WERI-Rb-1 (cell line): ENCODE results near the gene HTR2C.

Source experiments
- DNase-seq: peaks from one replicate; pipeline ENCODE4 v3.0.0-alpha.2; 2020
- H3K27ac ChIP-seq: fragments of 250-450 bp; sonication (Bioruptor Pico); 2 replicates; pipeline ENCODE4 v1.5.1; 2020; ENCODE audit warnings: mild to moderate bottlenecking, moderate library complexity
- H3K27me3 ChIP-seq: fragments of 250-450 bp; sonication (Bioruptor Pico); 2 replicates; pipeline ENCODE4 v1.5.1; 2021; ENCODE audit warnings: mild to moderate bottlenecking, low read depth, moderate library complexity; ENCODE audit not compliant: insufficient read depth, severe bottlenecking
- H3K36me3 ChIP-seq: fragments of 250-450 bp; sonication (Bioruptor Pico); 2 replicates; pipeline ENCODE4 v1.5.1; 2020; ENCODE audit warnings: mild to moderate bottlenecking, moderate library complexity
- H3K4me3 ChIP-seq: 2 replicates; pipeline ENCODE4 v1.5.1; 2011; ENCODE audit warnings: low read depth, mild to moderate bottlenecking, control low read depth, low read length
- H3K9me3 ChIP-seq: fragments of 250-450 bp; sonication (Bioruptor Pico); 2 replicates; pipeline ENCODE4 v1.5.1; 2021; ENCODE audit warnings: mild to moderate bottlenecking, moderate library complexity; ENCODE audit not compliant: severe bottlenecking
- CTCF ChIP-seq: IDR thresholded peaks from 2 replicates; pipeline ENCODE4 v1.5.1; 2011; ENCODE audit warnings: low read depth, mild to moderate bottlenecking, control low read depth, inconsistent platforms, low read length

HTR2C gene

GRCh38 chrX:114611018-114611619, 27.2 kb downstream of the HTR2C start:
- DNase-seq = peak; percentile 27
- peaks cover 60% of the 10 kb centered on the region for H3K27me3 ChIP-seq
- peak; percentile 69 for TF ChIP-seq CTCF
- no peak overlapping the region for H3K4me3 ChIP-seq
- no peak overlapping the region for H3K27ac ChIP-seq
- H3K9me3 ChIP-seq = no peaks in the 10 kb centered on the region
- no peaks in the 10 kb centered on the region for H3K36me3 ChIP-seq

GRCh38 chrX:114615765-114616164, 31.9 kb downstream of the HTR2C start:
- DNase-seq = no peak
- H3K27me3 ChIP-seq = peaks cover 46% of the 10 kb centered on the region
- H3K4me3 ChIP-seq = no peak overlapping the region
- no peak for TF ChIP-seq CTCF
- H3K27ac ChIP-seq = no peak overlapping the region
- no peaks in the 10 kb centered on the region for H3K36me3 ChIP-seq
- no peaks in the 10 kb centered on the region for H3K9me3 ChIP-seq

GRCh38 chrX:114619874-114620273, 36.0 kb downstream of the HTR2C start:
- H3K4me3 ChIP-seq = no peak overlapping the region
- no peak overlapping the region for H3K27ac ChIP-seq
- no peaks in the 10 kb centered on the region for H3K9me3 ChIP-seq
- H3K27me3 ChIP-seq = peaks cover 43% of the 10 kb centered on the region
- no peak for DNase-seq
- H3K36me3 ChIP-seq = no peaks in the 10 kb centered on the region
- 0 out of 2 replicates have a peak, but pooled peaks have one; percentile 18 for TF ChIP-seq CTCF

GRCh38 chrX:114626323-114626722, 42.4 kb downstream of the HTR2C start:
- Histone ChIP-seq H3K27me3 (peaks cover 57% of the 10 kb centered on the region), H3K36me3 (no peaks in the 10 kb centered on the region), H3K27ac (no peak overlapping the region), H3K9me3 (no peaks in the 10 kb centered on the region), H3K4me3 (no peak overlapping the region)
- DNase-seq = no peak
- TF ChIP-seq CTCF = no peak

- no peak for DNase-seq
- Histone ChIP-seq H3K9me3 (no peaks in the 10 kb centered on the region), H3K36me3 (no peaks in the 10 kb centered on the region), H3K4me3 (no peak overlapping the region), H3K27me3 (peaks cover 49% of the 10 kb centered on the region), H3K27ac (no peak overlapping the region)
- no peak for TF ChIP-seq CTCF
Observed at GRCh38 chrX:114635986-114636385, 52.1 kb downstream of the HTR2C start.

GRCh38 chrX:114650351-114650750, 66.5 kb downstream of the HTR2C start:
- Histone ChIP-seq H3K4me3 (no peak overlapping the region), H3K27ac (no peak overlapping the region), H3K9me3 (no peaks in the 10 kb centered on the region), H3K27me3 (peaks cover 70% of the 10 kb centered on the region), H3K36me3 (no peaks in the 10 kb centered on the region)
- TF ChIP-seq CTCF = no peak
- no peak for DNase-seq
